ENCODE measurements around the gene LPIN1.

Gene LPIN1

DNA sequence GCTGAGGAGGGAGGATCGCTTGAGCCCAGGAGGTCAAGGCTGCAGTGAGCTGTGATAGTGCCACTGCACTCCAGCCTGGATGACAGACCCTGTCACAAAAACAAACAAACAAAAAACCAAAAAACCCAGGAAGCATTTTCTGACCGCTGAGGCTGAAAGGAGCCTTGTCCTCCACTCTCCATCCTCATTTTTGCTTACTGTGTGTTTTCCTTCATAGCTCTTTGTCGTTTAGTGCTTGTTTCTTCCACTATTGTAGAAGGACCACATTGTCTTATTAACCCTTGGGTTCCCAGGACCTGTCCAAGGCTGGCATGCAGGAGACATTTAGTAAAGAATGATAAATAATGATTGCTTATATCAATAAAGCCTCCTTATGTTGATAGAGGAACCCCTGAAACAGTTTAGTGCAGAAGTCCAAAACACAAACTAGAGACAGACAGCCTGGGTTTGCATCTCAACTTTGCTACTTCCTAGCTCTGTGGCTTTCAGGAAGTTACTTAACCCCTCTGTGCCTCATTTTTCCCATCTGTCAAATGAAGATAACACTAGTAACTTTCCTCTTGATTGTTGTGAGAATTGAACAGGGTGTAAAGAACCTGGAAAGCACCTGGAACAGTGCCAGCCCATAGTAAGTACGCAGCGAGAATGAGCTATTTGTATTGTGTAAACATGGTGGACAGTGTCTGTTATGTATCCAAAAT is 126.0 kb downstream of the LPIN1 start:
- no peak for DNase-seq

DNA sequence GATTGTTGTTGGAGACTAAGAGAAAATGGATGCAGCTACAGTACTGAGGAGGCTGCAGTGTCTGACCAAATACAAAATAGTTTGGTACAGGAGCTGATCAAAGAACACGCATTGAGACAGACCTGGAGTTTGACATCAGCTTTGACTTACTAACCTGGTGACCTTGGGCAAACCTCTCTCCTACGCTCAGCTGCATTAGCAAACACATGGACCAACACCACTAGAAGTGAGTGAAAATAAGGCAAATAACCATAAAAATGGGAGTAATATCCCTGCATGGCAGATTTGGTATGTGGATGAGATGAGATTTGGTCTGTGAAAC is 126.5 kb downstream of the LPIN1 start:
- no peak for DNase-seq

DNA sequence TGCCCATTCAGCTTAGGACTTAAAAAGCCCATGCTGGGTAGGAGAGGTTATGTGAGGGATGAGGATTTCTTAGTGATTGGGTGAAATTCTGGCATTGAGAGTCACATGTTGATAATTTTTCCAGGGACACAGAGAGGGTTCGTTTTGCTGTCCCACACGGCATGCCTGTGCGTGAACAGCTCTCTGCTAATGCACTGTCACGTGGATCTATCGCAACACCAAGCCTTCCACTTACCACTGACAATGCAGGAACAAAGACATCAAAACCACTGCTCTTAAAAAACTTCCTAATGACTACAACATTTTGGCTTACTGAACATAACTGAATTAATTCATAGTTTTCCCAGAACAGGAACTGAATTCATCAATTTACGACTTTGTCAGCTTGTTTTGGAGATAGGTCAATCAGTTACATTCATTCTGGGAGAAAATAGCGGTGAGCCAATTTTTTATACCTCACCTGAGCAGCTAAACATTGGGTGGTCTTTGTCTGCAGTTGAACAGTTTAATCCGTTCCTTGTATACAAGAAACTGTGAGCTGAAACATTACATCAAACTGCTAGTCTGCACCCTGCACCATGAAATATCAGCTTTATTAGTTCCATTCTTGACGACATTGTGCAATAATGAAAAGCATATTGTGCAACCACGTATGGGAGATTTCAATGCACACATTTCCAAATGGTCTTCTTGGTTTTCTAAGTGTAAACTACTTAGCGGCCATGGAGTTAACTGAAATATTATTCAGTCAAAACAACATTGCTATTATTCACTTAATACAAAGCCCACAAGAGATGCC is 127.1 kb downstream of the LPIN1 start:
- no peak for DNase-seq

DNA sequence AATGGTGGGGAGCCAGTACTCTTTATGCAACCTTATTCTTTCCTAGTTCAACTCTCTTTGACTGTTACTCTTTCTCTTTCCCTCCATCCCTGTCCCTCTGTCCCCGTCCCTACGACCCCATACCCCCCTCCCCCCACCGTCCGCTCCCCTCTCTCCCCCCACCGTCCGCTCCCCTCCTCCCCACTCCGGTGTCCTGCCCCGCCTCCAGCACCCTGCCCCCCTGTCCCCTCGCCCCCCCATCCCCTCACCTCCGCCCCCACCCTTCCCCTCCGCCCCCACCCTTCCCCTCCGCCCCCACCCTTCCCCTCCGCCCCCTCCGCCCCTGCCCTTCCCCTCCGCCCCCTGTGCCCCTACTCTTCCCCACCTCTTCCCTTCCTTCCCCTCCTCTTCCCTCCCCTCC is 128.4 kb downstream of the LPIN1 start:
- no peak for DNase-seq

DNA sequence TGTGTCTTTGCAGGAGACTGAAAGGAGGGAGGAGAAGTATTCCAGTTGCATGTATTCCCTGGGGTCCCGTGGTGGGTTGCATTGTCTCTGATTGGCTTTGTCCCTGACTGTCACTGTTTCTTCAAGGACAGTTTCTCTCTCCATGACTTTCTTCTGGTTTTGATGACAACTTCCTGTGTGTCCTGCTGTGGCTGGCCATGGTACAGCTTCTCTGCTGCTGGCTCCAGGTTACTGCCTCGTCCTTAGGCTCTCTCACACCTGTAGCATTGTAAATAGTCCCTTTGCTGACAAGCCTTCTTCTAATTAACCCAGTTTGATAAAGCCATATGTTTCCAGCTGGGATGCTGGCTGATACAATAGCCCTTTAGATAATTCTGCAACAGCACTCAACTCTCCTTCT is 129.0 kb downstream of the LPIN1 start:
- DNase-seq = no peak

DNA sequence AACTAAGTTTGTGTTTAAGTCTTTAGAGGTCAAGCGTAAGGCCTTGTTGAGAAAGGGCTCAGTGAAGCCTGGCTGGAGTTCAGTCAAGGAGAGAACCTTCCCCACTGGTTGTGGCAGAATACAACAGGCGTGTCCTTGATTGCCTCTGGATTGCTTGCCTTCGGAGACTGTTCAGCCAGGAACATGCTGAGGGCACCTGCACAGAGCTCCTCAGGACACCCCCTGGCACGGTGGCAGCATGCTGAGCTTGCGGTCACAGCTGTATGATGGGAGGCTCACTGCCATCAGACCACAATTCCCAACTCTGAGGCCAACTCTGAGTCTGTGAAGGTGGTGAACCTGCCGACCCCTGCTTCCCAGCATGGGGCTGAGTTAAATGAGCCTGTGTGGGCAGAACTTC is 130.0 kb downstream of the LPIN1 start:
- no peak for DNase-seq

DNA sequence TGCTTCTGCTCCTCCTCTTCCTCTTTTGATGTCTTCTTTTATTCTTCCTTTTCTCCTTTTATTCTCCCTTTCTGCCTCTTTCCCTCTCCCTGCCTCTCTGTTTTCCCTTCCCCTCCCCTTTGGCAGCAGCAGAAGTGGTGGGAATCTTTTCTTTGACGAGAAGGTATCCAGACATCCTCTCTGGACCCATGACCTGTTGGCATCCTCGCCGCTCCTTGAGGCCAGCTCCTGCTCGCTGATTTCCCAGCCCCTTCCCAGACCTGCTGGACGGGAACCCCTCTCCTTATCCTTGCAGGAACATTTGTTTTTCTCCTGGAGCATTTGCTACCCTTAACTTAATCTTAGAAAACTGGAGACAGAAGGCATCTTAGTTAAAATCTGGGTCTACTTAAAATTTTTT is 130.5 kb downstream of the LPIN1 start:
- DNase-seq = no peak

Measured in GDM1 (cell line).